Stimulated activated naive CD8-positive, alpha-beta T cell treated with anti-CD3 and anti-CD28 coated beads, Interleukin-15, Interleukin-2, amounts not matched to agents 100 U/mL and 50 U/mL, for 24 hours (primary cell): ENCODE data around the gene FIG4.
"Not testable (repeated sequence)": the region's sequence is repeated elsewhere in the genome, so short reads cannot be mapped to it uniquely, and the experiment has no call there.

Source experiments
- ATAC-seq: fragments of 150-1000 bp; cut with Tn5 transposase; one replicate; pipeline ENCODE4 v1.10.0; 2021
- DNase-seq: peaks from one replicate; pipeline ENCODE4 v3.0.0; 2021

FIG4 gene

DNA sequence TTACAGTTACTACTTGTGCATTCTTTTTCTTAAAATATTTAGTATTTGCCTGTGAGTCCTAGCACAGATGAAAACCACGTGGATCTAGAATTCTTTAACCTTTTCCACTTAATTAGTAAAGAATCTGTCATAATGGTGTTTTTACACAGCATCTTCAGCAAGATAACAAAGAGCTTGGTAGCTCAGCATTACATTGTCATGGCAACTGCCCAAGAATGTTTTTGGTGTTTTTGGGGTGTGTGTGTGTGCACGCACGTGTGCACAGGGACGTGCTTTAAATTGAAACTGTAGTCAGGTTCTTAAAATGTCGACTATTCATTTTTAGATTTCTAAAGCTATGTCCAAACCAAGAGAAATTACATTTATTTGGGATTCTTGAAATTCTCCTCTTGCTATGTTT is 108.0 kb downstream of the FIG4 start:
- DNase-seq (no peak), ATAC-seq (no peak)

DNA sequence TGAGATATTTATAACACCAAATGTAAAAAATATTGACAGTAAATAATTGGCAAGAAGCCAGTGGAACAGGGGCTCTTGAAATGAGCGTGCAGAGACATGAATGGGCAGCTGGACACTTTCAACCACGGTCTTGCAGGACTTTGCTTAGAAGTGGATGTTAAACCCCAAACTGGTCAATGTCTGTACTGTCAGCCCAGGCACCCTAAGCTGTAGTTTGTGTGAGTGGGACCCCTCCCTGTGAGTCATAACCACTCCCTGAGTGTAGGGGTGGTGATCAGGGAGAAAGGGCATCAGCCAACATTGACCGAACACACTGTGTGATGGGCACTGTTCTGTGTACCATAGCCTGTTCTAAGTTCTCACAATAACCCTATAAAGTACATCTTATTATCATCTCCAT is 108.6 kb downstream of the FIG4 start:
- ATAC-seq (no peak), DNase-seq (no peak)

DNA sequence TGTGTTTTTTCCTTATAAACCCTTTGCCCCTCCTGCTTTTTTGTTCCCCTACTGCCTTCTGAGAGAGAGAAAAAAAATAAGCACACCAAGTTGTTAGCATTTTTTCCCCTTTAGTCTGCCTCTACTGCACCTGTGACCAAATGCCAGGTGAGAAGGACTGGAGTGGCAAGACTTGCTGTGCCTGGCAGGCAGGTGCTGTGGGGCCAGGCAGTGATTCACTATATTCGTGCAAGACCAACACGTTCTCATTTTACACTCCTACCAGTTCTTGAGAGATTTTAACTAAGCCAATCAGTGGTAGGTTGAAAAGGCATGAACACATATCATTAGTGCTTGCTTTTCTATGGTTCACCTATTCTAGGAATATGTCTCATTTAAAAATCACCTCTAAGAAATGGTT is 109.7 kb downstream of the FIG4 start:
- no peak for DNase-seq
- no peak for ATAC-seq

DNA sequence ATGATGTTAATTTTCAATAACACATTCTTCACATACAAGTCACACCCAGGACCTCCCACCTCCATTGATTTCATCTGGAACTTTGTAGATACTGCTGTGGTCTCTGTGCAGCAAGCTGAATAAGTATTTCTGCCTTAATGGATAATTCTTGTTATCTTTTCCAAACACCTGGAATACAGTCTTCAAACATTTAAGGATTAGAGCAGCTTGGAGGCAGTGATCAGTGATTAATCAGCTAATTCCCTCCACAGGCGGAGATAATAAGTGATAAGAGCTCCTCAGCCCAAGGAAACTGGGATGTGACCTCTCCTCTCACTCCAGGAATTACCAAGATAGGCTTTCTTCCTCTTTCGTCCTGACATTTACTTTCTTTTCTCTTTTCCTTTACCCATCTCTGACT is 110.7 kb downstream of the FIG4 start:
- DNase-seq (no peak), ATAC-seq (no peak)

DNA sequence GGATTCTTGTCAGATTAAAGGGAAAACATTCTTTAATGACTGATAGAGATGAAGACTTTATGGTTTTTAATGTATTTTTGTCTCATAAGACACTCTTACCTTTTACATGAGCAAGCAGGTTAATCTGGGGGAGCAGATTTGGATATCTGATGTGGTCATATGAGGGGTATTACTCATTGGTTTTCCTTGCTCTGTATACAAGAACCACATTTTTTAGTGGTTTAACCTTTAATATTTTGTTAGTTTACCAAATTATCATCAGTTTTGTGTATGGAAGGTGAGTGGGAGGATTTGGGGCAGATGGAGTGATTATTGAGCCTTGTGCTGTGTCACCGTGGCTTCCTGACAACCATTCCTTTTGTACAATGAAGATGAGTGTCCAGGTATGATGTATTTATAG is 112.9 kb downstream of the FIG4 start:
- no peak for DNase-seq
- peak; percentile 19 for ATAC-seq

DNA sequence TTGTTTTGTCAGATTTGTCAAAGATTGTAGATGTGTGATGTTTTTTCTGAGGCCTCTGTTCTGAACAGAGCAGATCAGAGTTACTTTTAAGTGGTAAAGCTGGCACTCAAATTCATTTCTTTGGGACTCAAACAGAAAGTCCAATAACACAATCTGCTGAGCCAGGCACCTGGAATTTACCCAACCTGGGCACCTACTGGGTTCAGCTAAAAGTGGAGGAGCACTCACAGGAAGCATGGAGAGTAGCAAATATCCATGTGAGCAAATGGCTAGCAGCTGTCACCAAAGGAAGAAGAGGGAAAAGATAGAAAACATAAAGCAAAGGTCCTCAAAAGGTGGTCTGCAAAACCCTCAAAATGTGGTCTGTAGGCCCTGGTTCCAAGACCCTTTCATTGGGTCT is 116.8 kb downstream of the FIG4 start:
- ATAC-seq, result no peak

DNA sequence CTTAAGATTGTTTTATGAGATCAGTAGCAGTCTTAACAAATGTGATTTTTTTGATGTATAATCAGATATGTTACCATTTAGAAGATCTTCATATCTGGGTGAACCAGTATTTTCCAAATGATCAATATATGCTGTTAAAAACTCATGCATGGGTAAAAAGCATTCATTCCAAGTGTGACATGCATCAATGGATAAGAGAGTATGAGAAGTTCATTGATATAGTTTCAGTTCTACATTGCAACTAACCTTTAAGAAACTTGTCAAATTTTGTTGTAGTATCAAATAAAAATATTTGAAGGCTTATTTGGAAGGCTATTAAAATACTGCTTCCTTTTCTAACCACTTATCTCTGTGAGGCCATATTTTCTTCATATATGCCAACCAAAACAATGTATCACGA is 117.7 kb downstream of the FIG4 start:
- ATAC-seq, result no peak

More for the DNA sequence above, 116.8 kb downstream of the FIG4 start:
- DNase-seq, result no peak

DNA sequence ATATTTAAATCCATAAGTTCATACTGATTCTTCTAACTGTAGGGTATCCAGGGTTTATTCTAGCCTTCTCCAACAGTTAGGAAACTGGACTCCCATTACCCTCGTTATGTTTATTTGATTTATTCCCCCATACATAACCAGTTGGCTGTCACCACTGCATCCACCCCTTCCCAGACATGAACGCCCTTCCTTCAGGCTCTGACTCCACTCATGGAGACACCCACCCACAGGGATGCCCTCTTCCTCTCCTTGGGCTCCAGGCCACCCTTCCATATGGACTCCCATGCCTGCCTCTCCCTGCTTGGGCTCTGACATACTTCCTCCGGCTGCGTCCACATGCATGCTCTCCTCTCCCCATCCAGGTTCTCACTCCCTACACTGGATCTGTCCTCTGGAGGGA is 124.0 kb downstream of the FIG4 start:
- ATAC-seq, result no peak

More for the DNA sequence above, 117.7 kb downstream of the FIG4 start:
- no peak for DNase-seq

DNA sequence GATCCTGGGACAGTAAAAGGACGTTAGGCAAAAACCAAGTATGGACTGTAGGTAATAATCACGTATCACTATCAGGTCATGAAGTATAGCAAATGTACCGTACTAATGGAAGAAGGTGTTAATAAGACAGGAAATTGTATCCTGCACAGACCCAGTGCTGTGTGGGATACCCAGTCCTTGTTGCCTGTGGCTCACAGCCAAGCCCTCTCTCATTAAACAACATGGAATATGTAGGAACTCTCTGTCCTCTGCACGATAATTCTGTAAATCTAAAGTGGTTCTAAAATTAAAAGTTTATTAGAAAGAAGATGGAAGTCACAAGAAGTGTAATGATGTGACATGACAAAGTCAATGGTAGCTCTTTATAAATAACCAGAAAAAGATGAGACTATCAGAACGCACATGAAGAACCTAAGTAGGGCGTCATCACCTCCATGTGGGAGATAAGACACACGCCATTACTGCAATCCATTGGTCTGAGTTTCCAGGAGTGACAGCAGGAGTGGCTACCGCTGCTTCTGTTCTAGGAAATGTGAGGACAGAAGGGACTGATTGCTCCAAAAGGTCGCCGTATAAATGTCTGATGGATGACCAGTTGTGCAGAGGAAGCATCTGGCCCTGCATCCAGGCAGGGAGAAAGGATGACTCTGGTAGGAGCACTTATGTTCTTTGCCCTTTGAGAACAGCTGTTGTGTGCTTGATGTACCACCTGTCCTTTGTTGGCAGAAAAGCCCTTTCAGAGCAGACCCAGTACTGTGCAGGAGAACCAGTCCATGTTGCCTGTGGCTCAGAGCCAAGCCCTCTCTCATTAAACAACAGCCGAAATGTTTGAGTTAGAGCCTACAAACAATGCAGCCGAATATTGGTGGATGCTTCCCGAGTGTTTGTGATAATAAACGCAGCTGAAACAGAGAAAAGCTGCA is 125.6 kb downstream of the FIG4 start:
- ATAC-seq (no peak), DNase-seq (no peak)

More for the DNA sequence above, 124.0 kb downstream of the FIG4 start:
- DNase-seq, result no peak

DNA sequence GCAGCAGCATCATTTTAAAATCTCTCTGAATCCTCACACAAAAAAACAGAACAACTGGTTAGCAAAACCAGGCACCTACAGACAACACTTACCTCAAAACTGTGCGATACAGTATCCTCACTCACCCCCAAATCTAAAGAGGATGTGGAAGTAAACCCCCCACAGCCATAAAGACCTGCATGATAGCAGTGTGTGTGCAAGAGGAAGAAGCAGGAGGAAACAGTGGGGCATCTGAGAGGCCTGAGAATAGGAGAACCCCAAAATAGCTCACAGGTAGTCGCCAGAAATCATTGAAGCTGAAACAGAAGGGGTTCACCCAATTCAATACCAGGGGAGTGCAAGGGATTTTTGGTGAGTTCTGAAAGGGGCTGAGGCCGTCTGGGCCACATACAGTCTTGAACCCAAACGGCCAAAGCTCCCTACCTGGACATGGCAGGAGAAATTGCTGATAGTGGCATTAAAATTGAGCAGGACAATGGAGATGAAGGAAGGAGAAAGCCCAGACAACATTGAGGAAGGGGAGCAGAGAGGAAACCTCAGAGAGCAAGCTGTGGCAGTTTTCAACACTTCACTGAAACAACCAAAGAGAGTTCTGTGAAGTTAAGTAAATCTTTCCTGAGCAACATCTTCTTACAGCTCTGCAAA is 129.7 kb downstream of the FIG4 start:
- no peak for ATAC-seq
- no peak for DNase-seq

DNA sequence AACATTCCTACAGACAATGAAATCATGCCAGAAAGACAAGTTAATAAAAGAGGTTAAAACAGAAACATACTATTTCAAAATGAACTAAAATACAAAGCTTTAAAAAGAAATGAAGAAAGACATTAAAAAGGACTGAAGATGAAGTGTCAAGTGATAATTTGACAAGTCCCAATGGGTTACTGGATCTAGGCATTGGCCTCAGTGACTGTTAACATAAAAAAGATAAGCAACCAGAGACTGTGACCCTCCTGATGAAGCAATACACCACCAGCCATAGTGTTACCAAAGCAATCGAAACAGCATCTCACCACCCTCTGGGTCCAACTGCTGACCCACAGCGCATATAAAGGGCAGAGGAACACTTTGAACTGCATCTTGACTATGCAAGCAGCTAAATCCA is 130.3 kb downstream of the FIG4 start:
- ATAC-seq, result no peak
- DNase-seq, result no peak

DNA sequence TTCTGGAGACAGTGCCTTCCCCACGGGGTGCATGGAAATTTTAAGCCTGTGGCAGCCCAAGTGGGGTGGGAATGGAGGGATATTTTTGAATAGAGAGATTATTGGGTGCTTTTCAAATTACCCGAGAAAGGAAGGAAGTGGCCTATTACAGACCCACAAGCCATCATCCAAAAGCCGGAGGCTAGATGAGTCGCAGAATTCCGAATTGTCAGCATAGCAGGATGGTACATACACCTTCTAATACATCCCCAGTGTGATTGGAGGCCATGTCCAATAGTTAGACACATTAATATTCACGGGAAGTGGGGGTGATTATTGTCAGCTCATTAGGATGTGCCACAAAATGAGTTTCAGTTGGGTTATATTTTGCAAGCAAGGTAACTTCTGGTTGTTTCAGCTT is 133.0 kb downstream of the FIG4 start:
- DNase-seq (no peak), ATAC-seq (no peak)

DNA sequence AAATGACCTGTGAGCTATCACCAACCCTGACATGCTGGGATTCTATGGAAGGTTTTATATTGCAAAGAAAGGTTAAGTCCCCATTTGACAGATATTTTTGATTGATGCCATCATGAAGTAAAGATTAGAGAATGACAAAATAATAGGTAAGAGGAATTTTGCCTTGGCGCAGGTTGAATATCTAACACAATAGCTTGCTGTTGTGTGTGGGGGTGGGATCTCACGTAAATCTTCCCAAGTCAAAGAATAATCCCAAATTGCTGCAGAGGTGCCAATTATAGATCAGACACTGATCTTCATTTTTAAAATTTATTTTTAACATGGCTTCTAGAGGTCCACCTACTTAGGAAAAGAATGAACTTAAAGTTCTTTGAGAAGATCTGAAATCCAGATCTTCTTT is 135.5 kb downstream of the FIG4 start:
- no peak for ATAC-seq

DNA sequence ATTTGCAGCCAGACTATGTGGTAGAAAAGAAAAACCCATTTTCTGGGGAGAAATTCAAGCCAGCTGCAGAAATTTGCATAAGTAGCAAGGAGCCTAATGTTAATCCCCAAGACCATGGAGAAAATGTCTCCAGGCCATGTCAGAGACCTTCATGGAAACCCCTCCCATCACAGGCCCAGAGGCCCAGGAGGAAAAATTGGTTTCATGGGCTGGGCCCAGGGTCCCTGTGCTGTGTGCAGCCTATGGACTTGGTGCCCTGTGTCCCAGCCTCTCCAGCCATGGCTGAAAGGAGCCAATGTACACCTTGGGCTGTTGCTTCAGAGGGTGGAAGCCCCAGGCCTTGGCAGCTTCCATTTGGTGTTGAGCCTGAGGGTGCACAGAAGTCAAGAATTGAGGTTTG is 140.3 kb downstream of the FIG4 start:
- DNase-seq, ATAC-seq: not testable (repeated sequence)

More for the DNA sequence above, 135.5 kb downstream of the FIG4 start:
- DNase-seq, result no peak

DNA sequence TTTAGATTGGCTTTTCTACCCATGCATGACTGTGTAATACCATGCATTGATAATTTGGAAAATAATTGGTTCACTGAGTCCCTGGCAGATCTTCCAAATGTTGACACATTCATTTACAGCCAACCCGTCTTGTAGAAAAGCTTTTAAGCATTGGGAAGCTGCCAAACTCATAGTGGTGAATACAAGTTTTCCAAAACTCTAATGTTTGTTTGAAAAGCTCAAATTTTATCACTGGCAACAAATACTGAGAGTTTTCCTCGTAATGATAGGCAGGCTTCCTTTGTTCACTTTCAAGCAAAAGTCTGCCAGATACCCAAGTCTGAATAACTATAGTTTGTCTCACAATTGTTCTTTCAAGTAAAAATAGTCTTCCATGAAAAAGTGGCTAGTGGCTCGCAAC is 143.0 kb downstream of the FIG4 start:
- DNase-seq, result no peak
- ATAC-seq, result no peak

DNA sequence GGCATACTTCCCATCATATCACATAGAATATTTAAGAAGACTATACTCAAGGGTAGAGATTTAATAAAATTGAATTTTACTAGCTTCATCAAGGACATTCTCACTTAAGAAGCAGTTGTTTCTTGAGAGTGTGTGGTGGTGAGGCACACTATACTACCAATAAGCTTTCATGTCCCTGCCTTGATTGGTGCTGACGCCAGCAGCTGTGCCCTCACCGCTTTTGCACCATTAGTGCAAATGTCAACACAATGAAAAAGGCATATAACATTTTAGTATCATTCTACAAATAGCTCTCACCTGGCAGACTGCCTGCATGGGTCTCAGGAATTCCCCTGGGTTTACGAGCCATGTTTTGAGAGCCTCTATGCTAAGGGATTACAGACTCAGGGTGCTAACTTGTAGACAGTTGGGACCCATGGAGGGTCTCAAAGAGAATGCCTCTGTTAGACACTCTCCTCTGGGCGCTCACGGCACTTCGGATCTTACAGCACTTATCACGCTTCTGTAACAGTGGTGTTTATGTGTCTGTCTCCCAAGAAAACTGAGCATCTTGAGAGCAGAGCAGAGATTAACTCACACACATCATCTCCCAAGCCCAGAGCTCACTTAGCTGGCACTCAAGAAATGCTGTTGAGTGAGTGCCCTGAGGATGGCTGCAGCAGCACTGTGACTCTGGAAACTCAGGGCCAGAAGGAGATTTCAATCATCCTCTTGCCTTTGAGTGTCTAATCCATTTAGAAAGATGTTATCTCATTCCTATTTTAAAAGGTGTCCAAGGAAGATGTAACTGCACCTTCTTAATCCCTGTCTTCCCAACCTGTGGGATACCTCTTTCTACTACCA is 143.7 kb downstream of the FIG4 start:
- DNase-seq (no peak), ATAC-seq (no peak)

DNA sequence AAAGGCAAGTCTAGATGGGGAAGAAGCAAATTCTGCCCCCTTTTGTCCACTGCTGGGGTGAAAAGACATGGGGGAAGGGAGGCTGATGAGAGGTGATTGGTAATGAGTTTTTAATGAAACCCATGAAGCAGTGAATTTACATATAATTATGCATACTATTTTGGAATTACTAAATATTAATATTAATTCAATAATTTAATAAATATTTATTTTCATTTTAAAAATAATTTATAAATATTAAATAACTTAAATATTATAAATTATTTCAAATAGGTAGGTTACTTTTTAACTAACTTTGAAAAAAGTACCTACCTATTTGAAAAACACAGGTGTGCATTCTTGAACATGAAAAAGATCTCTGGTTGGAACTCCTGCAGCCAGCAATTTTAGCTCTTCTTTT is 148.9 kb downstream of the FIG4 start:
- ATAC-seq, result no peak
- no peak for DNase-seq

DNA sequence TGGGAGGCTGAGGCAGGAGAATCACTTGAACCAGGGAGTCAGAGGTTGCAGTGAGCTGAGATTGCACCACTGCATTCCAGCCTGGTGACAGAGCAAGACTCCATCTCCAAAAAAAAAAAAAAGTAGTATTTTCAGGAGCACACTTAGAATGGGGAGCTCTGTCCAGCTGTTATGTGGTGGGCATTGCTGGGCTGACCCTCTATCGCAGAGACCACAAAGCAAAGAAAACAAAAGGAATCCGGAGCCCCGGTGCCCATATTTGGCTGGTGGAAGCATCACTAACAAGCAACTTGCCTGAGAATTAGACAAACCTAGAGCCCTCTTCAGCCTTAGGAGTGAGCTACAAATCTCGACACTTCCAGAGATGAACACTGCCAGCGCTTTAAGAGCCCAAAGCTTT is 149.7 kb downstream of the FIG4 start:
- ATAC-seq, result no peak
- DNase-seq, result no peak

DNA sequence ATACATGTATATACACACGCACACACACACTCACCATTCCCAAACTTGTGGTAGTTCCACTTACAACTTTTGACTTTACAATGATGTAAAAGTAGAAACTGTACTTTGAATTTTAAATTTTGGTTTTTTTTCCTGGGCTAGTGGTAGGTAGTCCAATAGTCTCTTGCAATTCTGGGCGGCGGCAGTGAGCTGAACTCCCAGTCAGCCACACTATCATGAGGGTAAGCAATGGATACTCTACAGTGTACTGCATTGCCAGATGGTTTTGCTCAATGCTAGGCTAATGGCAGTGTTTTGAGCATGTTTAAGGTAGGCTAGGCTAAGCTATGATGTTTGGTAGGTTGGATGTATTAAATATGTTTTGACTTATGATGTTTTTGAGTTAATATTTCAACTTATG is 150.8 kb downstream of the FIG4 start:
- DNase-seq (no peak), ATAC-seq (no peak)

DNA sequence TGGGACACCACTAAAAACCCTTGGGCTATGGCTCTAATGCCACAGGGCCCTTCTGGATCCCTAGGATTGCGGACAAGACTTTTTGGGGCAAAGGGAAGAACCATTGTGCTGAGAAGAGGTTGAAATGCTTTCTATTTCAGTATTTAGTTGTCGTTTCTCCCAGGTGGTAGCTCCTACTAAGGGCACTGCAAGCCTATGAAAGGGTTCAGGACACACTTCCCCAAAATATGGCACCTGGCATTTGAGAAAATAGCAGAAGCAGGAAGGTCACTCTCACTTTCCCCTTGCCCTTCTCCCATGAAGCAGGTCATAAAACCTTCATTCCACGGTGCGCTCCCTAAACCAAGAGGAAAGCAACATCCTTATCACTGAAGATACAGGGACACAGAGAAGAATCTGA is 161.6 kb downstream of the FIG4 start:
- DNase-seq, result no peak
- ATAC-seq, result peak; percentile 6

DNA sequence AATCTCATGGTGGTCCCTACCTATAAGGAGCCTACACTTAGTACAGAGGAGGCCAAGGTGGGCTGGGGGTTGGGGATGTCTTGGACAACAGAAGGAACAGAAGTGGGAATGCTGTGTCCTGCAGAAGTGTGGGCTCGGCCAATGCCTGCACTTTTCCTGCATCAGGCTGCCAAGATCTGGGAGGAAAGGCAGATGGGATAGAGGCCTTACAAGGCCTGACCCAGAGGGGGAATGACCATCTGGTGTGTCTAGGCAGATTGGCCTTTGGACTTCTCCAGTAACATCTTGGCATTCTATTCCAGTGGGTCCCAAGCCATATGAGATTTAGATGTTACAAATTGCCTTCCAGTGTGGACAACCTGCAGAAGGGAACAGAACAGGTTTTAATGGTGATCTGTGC is 162.3 kb downstream of the FIG4 start:
- DNase-seq, result no peak
- ATAC-seq, result no peak

DNA sequence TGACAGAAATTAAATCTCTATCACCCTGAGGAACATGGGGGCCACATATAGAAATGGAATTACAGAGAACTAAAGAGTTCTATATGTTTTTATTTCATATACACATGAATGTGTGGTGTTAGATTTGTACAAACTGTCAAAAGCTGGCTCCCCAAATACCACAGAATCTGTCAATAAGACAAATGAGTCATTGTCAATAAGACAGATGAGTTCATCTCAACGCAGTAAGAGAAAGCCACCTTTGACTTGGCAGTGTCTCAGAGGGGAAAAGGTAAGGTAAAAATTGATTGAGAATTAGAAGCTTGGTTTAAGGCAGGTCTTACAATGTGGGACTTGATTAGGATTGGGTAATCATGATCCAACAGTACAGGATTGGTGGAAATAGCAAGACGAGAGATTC is 162.9 kb downstream of the FIG4 start:
- ATAC-seq, result no peak
- no peak for DNase-seq
